Epithelial cell of proximal tubule (primary cell): ENCODE data around the gene CBLL2. TPM values are rescaled to one million over a fixed set of nuclear protein-coding genes. Genes with fewer than 3 reads are reported as not detected.
"Not testable (repeated sequence)": the region's sequence is repeated elsewhere in the genome, so short reads cannot be mapped to it uniquely, and the experiment has no call there.

ENCODE experiments used
- DNase-seq: peaks from one replicate; pipeline ENCODE4 v3.0.0-alpha.2; 2011; ENCODE audit warnings: low read depth
- H3K4me3 ChIP-seq: 2 replicates; pipeline ENCODE4 v1.5.1; 2011; ENCODE audit warnings: low read depth, mild to moderate bottlenecking, low read length
- total RNA-seq: library from RNA; depleted of rRNA; stranded (reverse); fragments of >200 nt; gene quantifications from 2 replicates; pipeline ENCODE4 v1.2.3, GENCODE V29; 2015
- TF ChIP-seq, protein P1 (sequence below): conservative IDR thresholded peaks from 2 replicates; pipeline ENCODE4 v1.5.1; 2012; ENCODE audit warnings: low read depth, mild to moderate bottlenecking, low read length

CBLL2 gene
- total RNA-seq, 1 donor from 2014 or later: not detected

DNA sequence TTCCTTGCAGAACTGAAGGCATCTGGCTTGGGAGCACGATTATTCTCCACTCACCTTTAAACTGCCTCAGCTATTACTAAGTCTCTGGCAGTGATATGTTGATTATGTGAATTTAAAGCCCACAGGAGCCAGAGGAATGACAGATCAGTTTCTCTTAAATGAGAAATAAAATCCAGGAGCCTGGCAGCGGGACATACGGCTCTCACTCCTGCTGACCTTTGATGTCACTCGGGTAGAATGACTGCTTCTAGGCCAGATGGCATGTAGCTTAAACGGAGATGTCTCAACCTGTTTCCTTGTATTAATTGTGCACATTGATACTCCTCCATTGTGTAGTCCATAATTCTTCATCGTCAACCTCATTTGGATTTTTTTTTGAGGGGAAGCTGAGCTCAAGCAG is 4.0 kb upstream of the CBLL2 start:
- H3K4me3 ChIP-seq: no peak overlapping the region
- DNase-seq: no peak
- TF ChIP-seq, protein P1, sequence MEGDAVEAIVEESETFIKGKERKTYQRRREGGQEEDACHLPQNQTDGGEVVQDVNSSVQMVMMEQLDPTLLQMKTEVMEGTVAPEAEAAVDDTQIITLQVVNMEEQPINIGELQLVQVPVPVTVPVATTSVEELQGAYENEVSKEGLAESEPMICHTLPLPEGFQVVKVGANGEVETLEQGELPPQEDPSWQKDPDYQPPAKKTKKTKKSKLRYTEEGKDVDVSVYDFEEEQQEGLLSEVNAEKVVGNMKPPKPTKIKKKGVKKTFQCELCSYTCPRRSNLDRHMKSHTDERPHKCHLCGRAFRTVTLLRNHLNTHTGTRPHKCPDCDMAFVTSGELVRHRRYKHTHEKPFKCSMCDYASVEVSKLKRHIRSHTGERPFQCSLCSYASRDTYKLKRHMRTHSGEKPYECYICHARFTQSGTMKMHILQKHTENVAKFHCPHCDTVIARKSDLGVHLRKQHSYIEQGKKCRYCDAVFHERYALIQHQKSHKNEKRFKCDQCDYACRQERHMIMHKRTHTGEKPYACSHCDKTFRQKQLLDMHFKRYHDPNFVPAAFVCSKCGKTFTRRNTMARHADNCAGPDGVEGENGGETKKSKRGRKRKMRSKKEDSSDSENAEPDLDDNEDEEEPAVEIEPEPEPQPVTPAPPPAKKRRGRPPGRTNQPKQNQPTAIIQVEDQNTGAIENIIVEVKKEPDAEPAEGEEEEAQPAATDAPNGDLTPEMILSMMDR: no peak

DNA sequence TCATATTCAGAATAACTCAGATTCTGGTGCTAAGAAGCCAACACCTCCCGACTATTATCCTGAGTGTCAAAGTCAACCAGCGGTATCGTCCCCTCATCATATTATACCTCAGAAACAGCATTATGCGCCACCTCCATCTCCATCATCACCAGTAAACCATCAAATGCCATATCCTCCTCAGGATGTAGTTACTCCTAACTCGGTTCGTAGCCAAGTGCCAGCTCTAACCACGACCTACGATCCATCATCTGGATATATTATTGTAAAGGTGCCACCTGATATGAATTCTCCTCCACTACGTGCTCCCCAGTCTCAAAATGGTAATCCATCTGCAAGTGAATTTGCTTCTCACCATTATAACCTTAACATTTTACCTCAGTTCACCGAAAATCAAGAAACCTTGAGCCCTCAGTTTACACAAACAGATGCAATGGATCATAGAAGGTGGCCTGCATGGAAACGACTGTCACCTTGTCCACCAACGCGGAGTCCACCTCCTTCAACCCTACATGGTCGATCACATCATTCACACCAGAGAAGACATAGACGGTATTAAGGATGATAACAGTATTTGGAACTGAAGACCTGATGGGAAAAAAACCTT is 1.1 kb downstream of the CBLL2 start:
- no peak for DNase-seq
- TF ChIP-seq, protein P1: no peak
- no peak overlapping the region for H3K4me3 ChIP-seq

DNA sequence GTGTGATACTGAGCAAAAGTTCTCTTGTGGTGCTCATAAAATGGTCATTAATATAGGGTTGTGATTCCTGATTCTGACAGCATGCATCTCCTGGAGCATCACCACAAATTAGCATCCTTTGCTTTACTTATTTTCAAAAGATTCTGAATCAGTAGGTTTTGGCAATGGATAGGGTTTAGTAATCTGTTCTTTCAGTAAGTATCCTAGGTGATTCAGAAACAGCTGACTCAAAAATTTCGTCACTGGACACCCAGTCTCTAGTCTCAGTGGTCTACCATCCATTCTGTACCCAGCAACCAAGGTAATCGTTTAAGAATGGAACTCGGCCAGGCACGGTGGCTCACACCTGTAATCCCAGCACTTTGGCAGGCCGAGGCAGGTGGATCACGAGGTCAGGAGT is 4.1 kb downstream of the CBLL2 start:
- no peak for DNase-seq
- TF ChIP-seq, protein P1: no peak
- H3K4me3 ChIP-seq: no peak overlapping the region

DNA sequence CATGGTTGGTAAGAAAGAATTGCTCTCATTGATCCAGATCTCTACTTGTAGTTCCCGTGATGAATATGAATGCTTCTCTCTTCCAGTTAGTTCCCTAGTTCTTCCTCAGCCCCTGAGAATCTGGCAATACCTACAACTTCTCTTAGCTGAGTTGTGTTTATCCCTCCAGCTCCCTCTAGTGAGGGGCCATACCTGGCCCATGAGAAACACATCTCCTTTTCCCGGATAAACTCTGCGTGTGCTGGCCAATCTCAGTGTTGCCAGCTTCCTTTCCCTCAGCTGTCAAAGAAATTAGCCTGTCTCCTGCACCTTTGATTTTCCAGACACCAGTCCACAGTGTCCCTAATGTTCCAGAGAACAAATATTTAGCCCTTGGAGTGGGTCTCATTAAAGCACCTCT is 5.7 kb downstream of the CBLL2 start:
- H3K4me3 ChIP-seq: no peak overlapping the region
- DNase-seq: no peak
- TF ChIP-seq, protein P1: peak; percentile 50

DNA sequence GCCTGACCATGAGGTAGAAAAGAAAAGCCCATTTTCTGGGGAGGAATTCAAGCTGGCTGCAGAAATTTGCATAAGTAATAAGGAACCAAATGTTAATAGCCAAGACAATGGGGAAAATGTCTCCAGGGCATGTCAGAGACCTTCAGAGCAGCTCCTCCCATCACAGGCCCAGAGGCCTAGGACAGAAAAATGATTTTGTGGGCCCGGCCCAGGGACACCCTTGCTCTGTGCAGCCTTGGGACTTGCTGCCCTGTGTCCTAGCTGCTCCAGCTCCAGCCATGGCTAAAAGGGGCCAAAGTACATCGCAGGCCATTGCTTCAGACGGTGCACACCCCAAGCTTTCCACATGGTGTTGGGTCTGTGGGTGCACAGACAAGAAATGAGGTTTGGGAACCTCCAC is 16.5 kb downstream of the CBLL2 start:
- H3K4me3 ChIP-seq, DNase-seq: not testable (repeated sequence)

DNA sequence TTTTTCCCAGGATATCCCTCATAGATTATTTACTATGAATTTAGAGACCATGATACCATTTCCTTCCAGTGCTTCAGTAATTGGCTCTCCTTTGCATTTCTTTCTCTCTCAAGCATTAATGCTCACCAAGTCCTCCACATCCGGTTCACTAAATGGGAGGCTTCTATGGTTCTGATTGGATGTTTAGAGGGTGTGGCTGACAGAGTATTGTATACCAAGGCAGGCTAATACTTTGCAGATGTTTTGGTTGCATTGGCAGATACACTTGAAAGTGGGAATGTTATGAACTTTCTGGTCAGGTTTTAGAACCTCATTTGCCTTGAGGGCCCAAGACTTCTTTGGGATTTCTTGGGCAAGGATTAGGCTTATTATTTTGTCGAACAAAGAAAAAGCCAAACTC is 24.2 kb downstream of the CBLL2 start:
- no peak for DNase-seq
- H3K4me3 ChIP-seq: no peak overlapping the region
- TF ChIP-seq, protein P1: no peak

DNA sequence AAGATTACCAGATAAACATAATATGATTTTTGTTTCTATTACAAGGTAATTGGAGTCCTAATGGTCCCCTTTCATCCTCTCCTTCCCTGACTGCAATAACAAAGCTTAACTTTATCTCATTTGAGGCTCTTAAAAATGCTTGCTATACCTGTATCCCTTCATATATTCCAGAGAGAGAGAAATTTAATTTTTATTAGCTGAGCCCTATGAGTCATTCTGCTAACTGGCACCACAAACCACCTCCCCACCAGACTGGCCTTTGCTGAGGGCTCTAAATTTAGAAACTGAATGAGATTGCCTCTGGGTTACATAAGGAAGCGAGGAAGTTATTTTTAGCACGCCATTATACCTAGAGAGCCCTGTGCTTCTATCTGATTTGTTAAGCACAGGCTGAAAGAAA is 27.4 kb downstream of the CBLL2 start:
- no peak overlapping the region for H3K4me3 ChIP-seq
- TF ChIP-seq, protein P1: no peak
- no peak for DNase-seq
